ENCODE data around the gene GPRC5C.
"Not testable (repeated sequence)": the region's sequence is repeated elsewhere in the genome, so short reads cannot be mapped to it uniquely, and the experiment has no call there.

The GPRC5C gene

DNA sequence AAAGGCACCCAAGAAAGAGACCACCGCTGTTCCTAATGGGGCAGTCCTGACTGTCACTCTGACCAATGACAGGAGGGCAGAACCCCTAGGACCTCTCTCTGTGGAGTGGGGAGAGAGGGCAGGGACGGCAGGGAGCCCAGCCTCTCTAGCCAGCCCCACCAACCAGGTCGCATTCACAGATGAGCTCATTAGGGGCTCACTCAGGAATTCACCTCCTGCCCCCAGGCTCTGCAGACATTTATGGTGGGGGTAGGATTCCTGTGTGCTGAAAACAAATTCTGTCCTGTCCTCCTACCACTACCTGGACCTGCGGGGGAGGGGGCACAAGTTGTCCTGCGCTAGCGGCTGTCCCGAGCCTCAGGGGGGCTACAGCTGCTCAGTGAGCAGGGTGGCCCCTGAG is 27.7 kb upstream of the GPRC5C start:
- TF ChIP-seq ARNTL (CRISPR knock-in tag; IDR thresholded peaks at IDR 0.05; ENCODE audit: borderline replicate concordance, low read depth): no peak
- no peak for TF ChIP-seq SNAI2 (CRISPR knock-in tag; IDR thresholded peaks at IDR 0.05)
- TF ChIP-seq OSR1 (CRISPR knock-in tag; IDR thresholded peaks at IDR 0.05): no peak
- no peak for TF ChIP-seq GLIS3 (CRISPR knock-in tag; IDR thresholded peaks at IDR 0.05)
- no peak for TF ChIP-seq CSDC2 (CRISPR knock-in tag; IDR thresholded peaks at IDR 0.05)
- TF ChIP-seq, protein P1, sequence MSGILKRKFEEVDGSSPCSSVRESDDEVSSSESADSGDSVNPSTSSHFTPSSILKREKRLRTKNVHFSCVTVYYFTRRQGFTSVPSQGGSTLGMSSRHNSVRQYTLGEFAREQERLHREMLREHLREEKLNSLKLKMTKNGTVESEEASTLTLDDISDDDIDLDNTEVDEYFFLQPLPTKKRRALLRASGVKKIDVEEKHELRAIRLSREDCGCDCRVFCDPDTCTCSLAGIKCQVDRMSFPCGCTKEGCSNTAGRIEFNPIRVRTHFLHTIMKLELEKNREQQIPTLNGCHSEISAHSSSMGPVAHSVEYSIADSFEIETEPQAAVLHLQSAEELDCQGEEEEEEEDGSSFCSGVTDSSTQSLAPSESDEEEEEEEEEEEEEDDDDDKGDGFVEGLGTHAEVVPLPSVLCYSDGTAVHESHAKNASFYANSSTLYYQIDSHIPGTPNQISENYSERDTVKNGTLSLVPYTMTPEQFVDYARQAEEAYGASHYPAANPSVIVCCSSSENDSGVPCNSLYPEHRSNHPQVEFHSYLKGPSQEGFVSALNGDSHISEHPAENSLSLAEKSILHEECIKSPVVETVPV (CRISPR knock-in tag; IDR thresholded peaks at IDR 0.05): no peak
- no peak for TF ChIP-seq TCF4 (CRISPR knock-in tag; IDR thresholded peaks at IDR 0.05; ENCODE audit: borderline replicate concordance)
- no peak for TF ChIP-seq TOX (CRISPR knock-in tag; IDR thresholded peaks at IDR 0.05; ENCODE audit: borderline replicate concordance)
- no peak for TF ChIP-seq ZFP30 (CRISPR knock-in tag; IDR thresholded peaks at IDR 0.05)
- no peak for TF ChIP-seq PPARA (CRISPR knock-in tag; IDR thresholded peaks at IDR 0.05; ENCODE audit: borderline replicate concordance)
- TF ChIP-seq, protein P2, sequence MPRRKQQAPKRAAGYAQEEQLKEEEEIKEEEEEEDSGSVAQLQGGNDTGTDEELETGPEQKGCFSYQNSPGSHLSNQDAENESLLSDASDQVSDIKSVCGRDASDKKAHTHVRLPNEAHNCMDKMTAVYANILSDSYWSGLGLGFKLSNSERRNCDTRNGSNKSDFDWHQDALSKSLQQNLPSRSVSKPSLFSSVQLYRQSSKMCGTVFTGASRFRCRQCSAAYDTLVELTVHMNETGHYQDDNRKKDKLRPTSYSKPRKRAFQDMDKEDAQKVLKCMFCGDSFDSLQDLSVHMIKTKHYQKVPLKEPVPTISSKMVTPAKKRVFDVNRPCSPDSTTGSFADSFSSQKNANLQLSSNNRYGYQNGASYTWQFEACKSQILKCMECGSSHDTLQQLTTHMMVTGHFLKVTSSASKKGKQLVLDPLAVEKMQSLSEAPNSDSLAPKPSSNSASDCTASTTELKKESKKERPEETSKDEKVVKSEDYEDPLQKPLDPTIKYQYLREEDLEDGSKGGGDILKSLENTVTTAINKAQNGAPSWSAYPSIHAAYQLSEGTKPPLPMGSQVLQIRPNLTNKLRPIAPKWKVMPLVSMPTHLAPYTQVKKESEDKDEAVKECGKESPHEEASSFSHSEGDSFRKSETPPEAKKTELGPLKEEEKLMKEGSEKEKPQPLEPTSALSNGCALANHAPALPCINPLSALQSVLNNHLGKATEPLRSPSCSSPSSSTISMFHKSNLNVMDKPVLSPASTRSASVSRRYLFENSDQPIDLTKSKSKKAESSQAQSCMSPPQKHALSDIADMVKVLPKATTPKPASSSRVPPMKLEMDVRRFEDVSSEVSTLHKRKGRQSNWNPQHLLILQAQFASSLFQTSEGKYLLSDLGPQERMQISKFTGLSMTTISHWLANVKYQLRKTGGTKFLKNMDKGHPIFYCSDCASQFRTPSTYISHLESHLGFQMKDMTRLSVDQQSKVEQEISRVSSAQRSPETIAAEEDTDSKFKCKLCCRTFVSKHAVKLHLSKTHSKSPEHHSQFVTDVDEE (CRISPR knock-in tag; IDR thresholded peaks at IDR 0.05): no peak
- no peak for TF ChIP-seq ZNF8 (CRISPR knock-in tag; IDR thresholded peaks at IDR 0.05)
- no peak for TF ChIP-seq ZNF565 (CRISPR knock-in tag; conservative IDR thresholded peaks at IDR 0.05; ENCODE audit: low read depth)
- no peak for TF ChIP-seq ZNF70 (CRISPR knock-in tag; IDR thresholded peaks at IDR 0.05)
- no peak for TF ChIP-seq ZFP3 (CRISPR knock-in tag; IDR thresholded peaks at IDR 0.05)
- TF ChIP-seq, protein P3, sequence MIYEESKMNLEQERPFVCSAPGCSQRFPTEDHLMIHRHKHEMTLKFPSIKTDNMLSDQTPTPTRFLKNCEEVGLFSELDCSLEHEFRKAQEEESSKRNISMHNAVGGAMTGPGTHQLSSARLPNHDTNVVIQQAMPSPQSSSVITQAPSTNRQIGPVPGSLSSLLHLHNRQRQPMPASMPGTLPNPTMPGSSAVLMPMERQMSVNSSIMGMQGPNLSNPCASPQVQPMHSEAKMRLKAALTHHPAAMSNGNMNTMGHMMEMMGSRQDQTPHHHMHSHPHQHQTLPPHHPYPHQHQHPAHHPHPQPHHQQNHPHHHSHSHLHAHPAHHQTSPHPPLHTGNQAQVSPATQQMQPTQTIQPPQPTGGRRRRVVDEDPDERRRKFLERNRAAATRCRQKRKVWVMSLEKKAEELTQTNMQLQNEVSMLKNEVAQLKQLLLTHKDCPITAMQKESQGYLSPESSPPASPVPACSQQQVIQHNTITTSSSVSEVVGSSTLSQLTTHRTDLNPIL (CRISPR knock-in tag; IDR thresholded peaks at IDR 0.05; ENCODE audit: low read depth): no peak
- TF ChIP-seq ZC3H10 (CRISPR knock-in tag; IDR thresholded peaks at IDR 0.05): no peak
- no peak for TF ChIP-seq POU6F1 (CRISPR knock-in tag; IDR thresholded peaks at IDR 0.05; ENCODE audit: borderline replicate concordance, low read depth)
- no peak for TF ChIP-seq ESRRG (CRISPR knock-in tag; IDR thresholded peaks at IDR 0.05)
- TF ChIP-seq RARB (CRISPR knock-in tag; IDR thresholded peaks at IDR 0.05): no peak

GRCh38 chr17:74404789-74405188 is 27.1 kb upstream of the GPRC5C start:
- ATAC-seq: no peak
- TF ChIP-seq ZNF70 (CRISPR knock-in tag; IDR thresholded peaks at IDR 0.05) (no peak), RARB (CRISPR knock-in tag; IDR thresholded peaks at IDR 0.05) (no peak), GLIS3 (CRISPR knock-in tag; IDR thresholded peaks at IDR 0.05) (no peak), ZNF8 (CRISPR knock-in tag; IDR thresholded peaks at IDR 0.05) (no peak), PPARA (CRISPR knock-in tag; IDR thresholded peaks at IDR 0.05; ENCODE audit: borderline replicate concordance) (no peak), ARNTL (CRISPR knock-in tag; IDR thresholded peaks at IDR 0.05; ENCODE audit: borderline replicate concordance, low read depth) (no peak), CSDC2 (CRISPR knock-in tag; IDR thresholded peaks at IDR 0.05) (no peak), OSR1 (CRISPR knock-in tag; IDR thresholded peaks at IDR 0.05) (no peak)
- TF ChIP-seq, protein P3 (CRISPR knock-in tag; IDR thresholded peaks at IDR 0.05; ENCODE audit: low read depth): no peak
- TF ChIP-seq, protein P1 (CRISPR knock-in tag; IDR thresholded peaks at IDR 0.05): no peak
- TF ChIP-seq, protein P2 (CRISPR knock-in tag; IDR thresholded peaks at IDR 0.05): no peak
- TF ChIP-seq, protein P4, sequence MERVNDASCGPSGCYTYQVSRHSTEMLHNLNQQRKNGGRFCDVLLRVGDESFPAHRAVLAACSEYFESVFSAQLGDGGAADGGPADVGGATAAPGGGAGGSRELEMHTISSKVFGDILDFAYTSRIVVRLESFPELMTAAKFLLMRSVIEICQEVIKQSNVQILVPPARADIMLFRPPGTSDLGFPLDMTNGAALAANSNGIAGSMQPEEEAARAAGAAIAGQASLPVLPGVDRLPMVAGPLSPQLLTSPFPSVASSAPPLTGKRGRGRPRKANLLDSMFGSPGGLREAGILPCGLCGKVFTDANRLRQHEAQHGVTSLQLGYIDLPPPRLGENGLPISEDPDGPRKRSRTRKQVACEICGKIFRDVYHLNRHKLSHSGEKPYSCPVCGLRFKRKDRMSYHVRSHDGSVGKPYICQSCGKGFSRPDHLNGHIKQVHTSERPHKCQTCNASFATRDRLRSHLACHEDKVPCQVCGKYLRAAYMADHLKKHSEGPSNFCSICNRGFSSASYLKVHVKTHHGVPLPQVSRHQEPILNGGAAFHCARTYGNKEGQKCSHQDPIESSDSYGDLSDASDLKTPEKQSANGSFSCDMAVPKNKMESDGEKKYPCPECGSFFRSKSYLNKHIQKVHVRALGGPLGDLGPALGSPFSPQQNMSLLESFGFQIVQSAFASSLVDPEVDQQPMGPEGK (CRISPR knock-in tag; IDR thresholded peaks at IDR 0.05; ENCODE audit: borderline replicate concordance): no peak

More for the DNA sequence above, 27.7 kb upstream of the GPRC5C start:
- no peak for ATAC-seq

GRCh38 chr17:74405311-74405710 is 26.6 kb upstream of the GPRC5C start:
- not testable (repeated sequence) for ATAC-seq

Measured in SK-N-SH treated with all-trans-retinoic acid at 6 μM for 48 hours (cell line).